MCF 10A (cell line): ENCODE results near the gene MMP19. TPM values are rescaled to one million over a fixed set of nuclear protein-coding genes. Genes with fewer than 3 reads are reported as not detected.

Experiments
- BruUV-seq: library from RNA; stranded (reverse); fragments of 400-500 nt; replicated peaks from 2 replicates; lab custom pipeline; 2021; lab: Mats Ljungman, UMichigan
- CTCF ChIA-PET: fragments of 300-600 bp; sonication (Branson Sonifier 250); formaldehyde crosslinking; extraction: SDS; loops from one replicate; lab custom pipeline; 2021; ENCODE audit warnings: antibody characterized with exemption, inconsistent platforms; lab: Yijun Ruan, JAX
- POLR2A ChIA-PET: fragments of 300-600, 350-650 bp; sonication (Branson Sonifier 250); formaldehyde crosslinking; extraction: SDS; loops from one replicate; lab custom pipeline; 2020; ENCODE audit warnings: antibody characterized with exemption, inconsistent platforms; lab: Yijun Ruan, JAX
- DNase-seq: peaks from one replicate; pipeline ENCODE4 v3.0.0-alpha.2; 2018; ENCODE audit not compliant: unreplicated experiment
- H3K27ac Mint-ChIP-seq: one replicate; pipeline ENCODE4 v1.8.0; 2022; ENCODE audit warnings: mild to moderate bottlenecking, low read depth, mixed read lengths; ENCODE audit not compliant: unreplicated experiment
- H3K27me3 Mint-ChIP-seq: one replicate; pipeline ENCODE4 v1.8.0; 2022; ENCODE audit warnings: mixed read lengths; ENCODE audit not compliant: insufficient read depth, unreplicated experiment
- H3K36me3 Mint-ChIP-seq: one replicate; pipeline ENCODE4 v1.8.0; 2022; ENCODE audit warnings: mild to moderate bottlenecking, moderate library complexity, mixed read lengths; ENCODE audit not compliant: insufficient read depth, unreplicated experiment
- H3K4me1 Mint-ChIP-seq: one replicate; pipeline ENCODE4 v1.8.0; 2022; ENCODE audit warnings: mixed read lengths; ENCODE audit not compliant: insufficient read depth, unreplicated experiment
- H3K4me3 Mint-ChIP-seq: one replicate; pipeline ENCODE4 v1.8.0; 2022; ENCODE audit warnings: mild to moderate bottlenecking, moderate library complexity, mixed read lengths; ENCODE audit not compliant: unreplicated experiment
- H3K9me3 Mint-ChIP-seq: one replicate; pipeline ENCODE4 v1.8.0; 2022; ENCODE audit warnings: mixed read lengths; ENCODE audit not compliant: unreplicated experiment
- intact Hi-C: fragments of 100-400 bp; cut with micrococcal nuclease; formaldehyde crosslinking; loops from 2 replicates; pipeline ENCODE4 v1.14.1; 2022
- total RNA-seq: library from RNA; stranded (reverse); gene quantifications from 2 replicates; pipeline ENCODE4 v1.2.3, GENCODE V29; 2022
- TF ChIP-seq, protein P1 (sequence below): fragments of 200-600 bp; IDR thresholded peaks from one replicate; pipeline ENCODE4 v1.8.0; 2022; ENCODE audit warnings: antibody characterized with exemption, mild to moderate bottlenecking; ENCODE audit not compliant: unreplicated experiment

Gene MMP19
- total RNA-seq, 1 experiment from 2014 or later, result 3.7 TPM

DNA sequence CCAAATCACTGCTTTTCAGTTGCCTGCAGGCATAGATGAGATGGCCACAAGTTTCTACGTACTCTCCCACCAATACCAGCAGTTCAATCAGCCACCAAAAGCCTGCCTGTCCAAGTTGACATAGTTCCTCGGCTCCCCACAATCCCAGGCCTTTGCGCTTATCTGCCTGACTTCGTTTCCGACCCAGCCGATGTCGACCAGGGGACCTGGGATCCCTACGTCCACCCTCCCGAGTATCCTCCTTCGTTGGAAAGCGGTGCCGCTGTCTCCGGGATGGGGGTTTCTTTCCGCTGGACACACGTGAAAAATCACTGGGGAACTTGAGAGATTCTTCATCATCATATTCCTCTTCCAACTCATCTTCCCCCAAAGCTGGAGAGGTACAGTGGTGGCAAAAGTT is 14.9 kb downstream of the MMP19 start:
- ChIA-PET CTCF (interaction anchor here (1.0 to 1.3 kb wide), 3 partner anchors 10 to 98 kb away, joined by 4 to 6 read pairs (median 6); partner anchors contain the start of genes ORMDL2 and SARNP), POLR2A (interaction anchor here (6.8 kb wide), 1 partner anchor 10 kb away, joined by 129 read pairs; the partner anchor contains the start of genes ORMDL2 and SARNP)
- TF ChIP-seq, protein P1, sequence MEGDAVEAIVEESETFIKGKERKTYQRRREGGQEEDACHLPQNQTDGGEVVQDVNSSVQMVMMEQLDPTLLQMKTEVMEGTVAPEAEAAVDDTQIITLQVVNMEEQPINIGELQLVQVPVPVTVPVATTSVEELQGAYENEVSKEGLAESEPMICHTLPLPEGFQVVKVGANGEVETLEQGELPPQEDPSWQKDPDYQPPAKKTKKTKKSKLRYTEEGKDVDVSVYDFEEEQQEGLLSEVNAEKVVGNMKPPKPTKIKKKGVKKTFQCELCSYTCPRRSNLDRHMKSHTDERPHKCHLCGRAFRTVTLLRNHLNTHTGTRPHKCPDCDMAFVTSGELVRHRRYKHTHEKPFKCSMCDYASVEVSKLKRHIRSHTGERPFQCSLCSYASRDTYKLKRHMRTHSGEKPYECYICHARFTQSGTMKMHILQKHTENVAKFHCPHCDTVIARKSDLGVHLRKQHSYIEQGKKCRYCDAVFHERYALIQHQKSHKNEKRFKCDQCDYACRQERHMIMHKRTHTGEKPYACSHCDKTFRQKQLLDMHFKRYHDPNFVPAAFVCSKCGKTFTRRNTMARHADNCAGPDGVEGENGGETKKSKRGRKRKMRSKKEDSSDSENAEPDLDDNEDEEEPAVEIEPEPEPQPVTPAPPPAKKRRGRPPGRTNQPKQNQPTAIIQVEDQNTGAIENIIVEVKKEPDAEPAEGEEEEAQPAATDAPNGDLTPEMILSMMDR, result no peak
- Mint-ChIP-seq H3K27me3 (no peaks in the 10 kb centered on the region), H3K36me3 (peaks cover 30% of the 10 kb centered on the region), H3K9me3 (no peaks in the 10 kb centered on the region), H3K4me1 (peaks cover 35% of the 10 kb centered on the region), H3K4me3 (peak overlapping the region; percentile 97), H3K27ac (peak overlapping the region; percentile 49)
- no TSS peak for BruUV-seq
- intact Hi-C loops, result no loop called here
- DNase-seq, result no peak

DNA sequence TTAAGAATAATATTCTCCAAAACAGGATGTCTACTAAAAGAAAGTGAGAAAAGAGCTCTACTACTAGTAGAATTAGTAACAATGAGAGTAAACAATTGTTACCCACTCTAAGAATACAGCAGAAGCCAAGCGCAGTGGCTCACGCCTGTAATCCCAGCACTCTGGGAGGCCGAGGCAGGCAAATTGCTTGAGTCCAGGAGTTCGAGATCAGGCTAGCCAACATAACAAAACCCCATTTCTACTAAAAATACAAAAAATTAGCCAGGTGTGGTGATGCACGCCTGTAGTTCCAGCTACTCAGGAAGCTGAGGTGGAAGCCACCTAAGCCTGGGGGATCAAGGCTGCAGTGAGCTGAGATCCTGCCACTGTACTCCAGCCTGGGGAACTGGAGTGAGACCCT is 18.0 kb downstream of the MMP19 start:
- intact Hi-C loops, result no loop called here
- TF ChIP-seq, protein P1, result no peak
- no peak for DNase-seq
- no TSS peak for BruUV-seq
- Mint-ChIP-seq H3K4me3 (no peak overlapping the region), H3K9me3 (no peaks in the 10 kb centered on the region), H3K36me3 (peaks cover 58% of the 10 kb centered on the region), H3K27me3 (no peaks in the 10 kb centered on the region), H3K4me1 (peaks cover 14% of the 10 kb centered on the region), H3K27ac (peak overlapping the region; percentile 7)
- ChIA-PET CTCF (interaction anchor here (0.9 to 1.1 kb wide), 3 partner anchors 101 to 294 kb away, joined by 3 to 5 read pairs (median 4); partner anchors contain the start of gene ZC3H10), POLR2A (interaction anchor here (1.0 to 1.2 kb wide), 3 partner anchors 94 to 293 kb away, joined by 3 read pairs; partner anchors contain the start of gene ZC3H10)

DNA sequence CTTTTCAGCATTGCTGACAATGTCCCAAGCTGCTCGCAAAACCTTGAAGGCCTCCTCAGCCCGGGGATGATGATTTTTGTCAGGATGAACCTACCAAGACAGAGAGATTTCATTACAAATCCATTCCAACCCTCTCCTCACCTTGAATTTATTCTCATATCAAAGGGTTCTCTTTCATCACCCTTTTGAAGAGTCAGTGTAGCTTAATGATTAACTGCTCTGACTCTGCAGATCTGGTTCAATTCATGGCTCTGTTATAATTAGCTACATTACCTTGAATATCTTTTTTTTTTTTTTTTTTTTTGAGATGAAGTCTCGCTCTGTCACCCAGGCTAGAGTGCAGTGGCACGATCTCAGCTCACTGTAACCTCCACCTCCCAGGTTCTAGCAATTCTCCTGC is 19.3 kb downstream of the MMP19 start:
- DNase-seq, result no peak
- H3K4me1 Mint-ChIP-seq, result peaks cover 21% of the 10 kb centered on the region
- POLR2A ChIA-PET, result interaction anchor here (8.3 kb wide), 1 partner anchor 106 kb away, joined by 207 read pairs; the partner anchor contains the start of genes DGKA and PYM1
- H3K9me3 Mint-ChIP-seq, result no peaks in the 10 kb centered on the region
- peak overlapping the region; percentile 7 for H3K27ac Mint-ChIP-seq
- H3K27me3 Mint-ChIP-seq, result no peaks in the 10 kb centered on the region
- H3K36me3 Mint-ChIP-seq, result peaks cover 54% of the 10 kb centered on the region
- intact Hi-C loops, result no loop called here
- CTCF ChIA-PET, result interaction anchor here (1.2 to 1.3 kb wide), 3 partner anchors 85 to 117 kb away, joined by 3 to 6 read pairs (median 5); no protein-coding TSS in a partner anchor
- BruUV-seq, result no TSS peak
- no peak overlapping the region for H3K4me3 Mint-ChIP-seq
- TF ChIP-seq, protein P1, result no peak

DNA sequence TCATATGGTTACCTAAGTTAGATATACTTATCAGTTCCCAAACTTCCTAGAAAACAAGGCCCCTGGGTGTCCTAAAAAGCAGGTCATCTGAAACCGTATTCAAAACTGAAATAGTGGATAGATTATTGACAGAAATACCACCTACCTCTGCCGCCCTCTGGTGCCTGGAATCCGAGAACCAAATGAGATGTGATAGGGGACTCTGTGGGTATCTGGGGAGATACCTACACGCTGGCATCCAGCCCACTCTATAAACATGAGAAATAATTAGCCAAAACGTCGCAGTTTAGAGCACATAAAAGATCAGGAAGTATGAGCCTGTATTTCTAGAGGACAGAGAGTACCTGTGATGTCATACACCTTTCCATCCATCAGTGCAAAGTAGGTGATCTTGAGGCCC is 20.5 kb downstream of the MMP19 start:
- no peak overlapping the region for H3K4me3 Mint-ChIP-seq
- TF ChIP-seq, protein P1, result peak; percentile 23
- no peaks in the 10 kb centered on the region for H3K27me3 Mint-ChIP-seq
- H3K4me1 Mint-ChIP-seq, result peaks cover 21% of the 10 kb centered on the region
- H3K27ac Mint-ChIP-seq, result no peak overlapping the region
- peaks cover 50% of the 10 kb centered on the region for H3K36me3 Mint-ChIP-seq
- intact Hi-C loops, result no loop called here
- DNase-seq, result peak; percentile 18
- no TSS peak for BruUV-seq
- H3K9me3 Mint-ChIP-seq, result no peaks in the 10 kb centered on the region
- ChIA-PET CTCF (interaction anchor here (0.6 to 1.3 kb wide), 3 partner anchors 27 to 127 kb away, joined by 3 to 4 read pairs (median 3); no protein-coding TSS in a partner anchor), POLR2A (interaction anchor here (8.3 kb wide), 1 partner anchor 107 kb away, joined by 207 read pairs; the partner anchor contains the start of genes DGKA and PYM1)
